DND-41 (cell line): Measurements from ENCODE around the gene RPL10.

Experiments
- ATAC-seq: fragments of 200-7000 bp; cut with Tn5 transposase; 3 replicates; pipeline ENCODE4 v1.9.1; 2021; ENCODE audit warnings: low read depth; ENCODE audit not compliant: insufficient read depth
- DNase-seq: peaks from one replicate; pipeline ENCODE4 v3.0.0-alpha.2; 2020
- H2AFZ ChIP-seq: 2 replicates; pipeline ENCODE4 v1.6.0; 2012; ENCODE audit warnings: low read depth, low read length
- H3K27ac ChIP-seq: 2 replicates; pipeline ENCODE4 v1.5.1; 2012; ENCODE audit warnings: low read length, inconsistent platforms
- H3K27me3 ChIP-seq: fragments of 200-600 bp; sonication (generic); 2 replicates; pipeline ENCODE4 v1.6.0; 2012; ENCODE audit warnings: low read length, mild to moderate bottlenecking, inconsistent platforms; ENCODE audit not compliant: insufficient read depth, poor library complexity
- H3K36me3 ChIP-seq: 2 replicates; pipeline ENCODE4 v1.5.1; 2012; ENCODE audit warnings: low read length, inconsistent platforms; ENCODE audit not compliant: insufficient read depth
- H3K4me1 ChIP-seq: 2 replicates; pipeline ENCODE4 v1.5.1; 2012; ENCODE audit warnings: mild to moderate bottlenecking, low read length; ENCODE audit not compliant: insufficient read depth
- H3K4me2 ChIP-seq: 2 replicates; pipeline ENCODE4 v1.6.0; 2012; ENCODE audit warnings: mild to moderate bottlenecking, moderate library complexity, low read length, inconsistent platforms; ENCODE audit not compliant: insufficient read depth
- H3K4me3 ChIP-seq, 2 experiments: fragments of 200-600 bp in 1 of 2; shearing (Covaris generic) in 1 of 2; 2 replicates each; pipeline ENCODE4 v1.5.1; 2012 to 2016; ENCODE audit warnings: inconsistent platforms in 2 of 2, low read length in 2 of 2, mild to moderate bottlenecking in 2 of 2, low read depth in 1 of 2, moderate library complexity in 1 of 2
- H3K79me2 ChIP-seq: 2 replicates; pipeline ENCODE4 v1.6.0; 2012; ENCODE audit warnings: low read length, inconsistent platforms; ENCODE audit not compliant: insufficient read depth
- H3K9ac ChIP-seq: 2 replicates; pipeline ENCODE4 v1.6.0; 2012; ENCODE audit warnings: low read depth, mild to moderate bottlenecking, inconsistent platforms, low read length, moderate library complexity
- H3K9me3 ChIP-seq: 2 replicates; pipeline ENCODE4 v1.5.1; 2012; ENCODE audit warnings: low read length, moderate library complexity, mild to moderate bottlenecking, inconsistent platforms; ENCODE audit not compliant: insufficient read depth, severe bottlenecking
- H4K20me1 ChIP-seq: 2 replicates; pipeline ENCODE4 v1.6.0; 2012; ENCODE audit warnings: low read length; ENCODE audit not compliant: insufficient read depth
- CTCF ChIP-seq: IDR thresholded peaks from 2 replicates; pipeline ENCODE4 v1.5.1; 2012; ENCODE audit warnings: borderline replicate concordance, low read length, moderate library complexity, mild to moderate bottlenecking; ENCODE audit not compliant: poor library complexity, severe bottlenecking; ENCODE audit errors: extremely low read depth
- EZH2 ChIP-seq: IDR thresholded peaks from 3 replicates; pipeline ENCODE4 v1.6.1; 2012; ENCODE audit warnings: borderline replicate concordance, low read depth, mild to moderate bottlenecking, moderate library complexity, low read length, inconsistent platforms; ENCODE audit not compliant: severe bottlenecking

RPL10 gene

DNA sequence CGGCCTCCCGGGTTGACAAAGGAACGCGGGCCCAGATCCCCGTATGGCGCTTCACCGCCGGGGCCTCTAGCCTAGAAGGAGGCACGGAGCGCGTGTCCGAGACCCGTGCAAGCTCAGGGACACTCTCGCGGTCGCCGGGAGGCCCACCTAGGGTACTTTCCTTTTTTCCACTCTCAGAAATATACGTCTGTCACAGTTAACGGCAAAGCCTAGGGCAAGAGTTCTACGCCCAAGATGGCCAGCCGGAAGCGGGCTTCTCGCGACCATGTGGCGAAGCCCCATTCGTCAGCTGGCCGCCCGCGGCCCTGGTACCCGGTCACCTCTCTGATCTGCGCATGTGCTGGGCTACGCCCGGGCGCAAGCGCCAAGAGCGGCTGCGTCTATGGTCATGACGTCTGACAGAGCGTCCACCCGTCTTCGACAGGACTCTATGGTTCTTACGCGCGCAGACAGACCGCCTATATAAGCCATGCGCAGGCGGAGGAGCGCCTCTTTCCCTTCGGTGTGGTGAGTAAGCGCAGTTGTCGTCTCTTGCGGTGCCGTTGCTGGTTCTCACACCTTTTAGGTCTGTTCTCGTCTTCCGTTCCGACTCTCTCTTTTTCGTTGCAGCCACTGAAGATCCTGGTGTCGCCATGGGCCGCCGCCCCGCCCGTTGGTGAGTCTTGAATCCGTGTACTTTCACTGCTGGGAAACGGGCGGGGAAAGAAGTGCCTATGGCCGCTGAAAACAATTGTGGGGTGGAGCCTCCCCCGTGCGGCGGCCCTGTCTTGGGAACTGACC lies at the start of gene RPL10:
Gene RPL10, plus strand, starts transcription at position 490 of the 780 bp plus-strand sequence. Its CDS starts 143 bp downstream, at position 633.
- H3K9ac ChIP-seq = peak within 1 kb of the TSS; percentile 98
- ATAC-seq = peak; percentile 69
- peaks cover 21% of the 10 kb centered on the region for H3K4me1 ChIP-seq
- peak; percentile 94 for DNase-seq
- H3K27ac ChIP-seq = peak within 1 kb of the TSS; percentile 98
- H3K27me3 ChIP-seq = no peaks in the 10 kb centered on the region
- H3K4me3 ChIP-seq = peak within 1 kb of the TSS; percentile 72 to 81
- H3K4me2 ChIP-seq = peak within 1 kb of the TSS; percentile 78
- peaks cover 29% of the 10 kb centered on the region for H3K36me3 ChIP-seq
- peak within 1 kb of the TSS; percentile 65 for H2AFZ ChIP-seq
- H3K79me2 ChIP-seq = peaks cover 31% of the 10 kb centered on the region
- H4K20me1 ChIP-seq = peaks cover 21% of the 10 kb centered on the region
- TF ChIP-seq CTCF (no peak), EZH2 (no peak)
- no peaks in the 10 kb centered on the region for H3K9me3 ChIP-seq

GRCh38 chrX:154348646-154349358 lies 49.4 kb upstream of the RPL10 start:
- ATAC-seq = no peak
- TF ChIP-seq CTCF = no peak
- TF ChIP-seq EZH2 = no peak
- Histone ChIP-seq H2AFZ (no peak overlapping the region), H3K36me3 (peaks cover 52% of the 10 kb centered on the region), H3K4me3 (no peak overlapping the region), H4K20me1 (peaks cover 37% of the 10 kb centered on the region), H3K4me2 (no peak overlapping the region), H3K79me2 (no peaks in the 10 kb centered on the region), H3K27ac (no peak overlapping the region), H3K27me3 (no peaks in the 10 kb centered on the region), H3K4me1 (no peaks in the 10 kb centered on the region), H3K9me3 (no peaks in the 10 kb centered on the region), H3K9ac (no peak overlapping the region)
- no peak for DNase-seq

GRCh38 chrX:154349359-154349935 lies 48.7 kb upstream of the RPL10 start:
- no peak for ATAC-seq
- peaks cover 43% of the 10 kb centered on the region for H4K20me1 ChIP-seq

More at GRCh38 chrX:154349359-154349935, 48.7 kb upstream of the RPL10 start:
- no peaks in the 10 kb centered on the region for H3K79me2 ChIP-seq
- H3K27ac ChIP-seq = no peak overlapping the region
- no peaks in the 10 kb centered on the region for H3K4me1 ChIP-seq
- H3K9ac ChIP-seq = no peak overlapping the region
- H3K9me3 ChIP-seq = no peaks in the 10 kb centered on the region
- H3K4me2 ChIP-seq = no peak overlapping the region
- no peak for DNase-seq
- no peaks in the 10 kb centered on the region for H3K27me3 ChIP-seq
- TF ChIP-seq EZH2 (no peak), CTCF (no peak)
- no peak overlapping the region for H3K4me3 ChIP-seq
- H3K36me3 ChIP-seq = peaks cover 58% of the 10 kb centered on the region
- H2AFZ ChIP-seq = no peak overlapping the region
